ENCODE results near the gene KCTD16.

Gene KCTD16

GRCh38 chr5:144209361-144209760 is 38.7 kb downstream of the KCTD16 start:
- Histone ChIP-seq H3K27ac (ENCODE audit: poor library complexity, severe bottlenecking) (no peak overlapping the region), H3K9me3 (ENCODE audit: severe bottlenecking) (no peaks in the 10 kb centered on the region), H3K4me1 (ENCODE audit: insufficient read depth, poor library complexity, severe bottlenecking) (no peaks in the 10 kb centered on the region), H3K4me3 (ENCODE audit: severe bottlenecking) (no peak overlapping the region), H3K27me3 (ENCODE audit: insufficient read depth, poor library complexity, severe bottlenecking) (peaks cover 76% of the 10 kb centered on the region), H3K36me3 (ENCODE audit: low read depth) (no peaks in the 10 kb centered on the region)
- no peak for TF ChIP-seq CTCF (IDR thresholded peaks at IDR 0.05; ENCODE audit: poor library complexity, severe bottlenecking)
- DNase-seq (ENCODE audit: low spot score) (no peak), ATAC-seq (ENCODE audit: low read depth) (no peak)

GRCh38 chr5:144210655-144211054 is 40.0 kb downstream of the KCTD16 start:
- no peak for TF ChIP-seq CTCF (IDR thresholded peaks at IDR 0.05; ENCODE audit: poor library complexity, severe bottlenecking)
- H3K27ac ChIP-seq (ENCODE audit: poor library complexity, severe bottlenecking): no peak overlapping the region
- H3K36me3 ChIP-seq (ENCODE audit: low read depth): no peaks in the 10 kb centered on the region
- H3K9me3 ChIP-seq (ENCODE audit: severe bottlenecking): no peaks in the 10 kb centered on the region
- H3K4me3 ChIP-seq (ENCODE audit: severe bottlenecking): no peak overlapping the region
- DNase-seq (ENCODE audit: low spot score) (no peak), ATAC-seq (ENCODE audit: low read depth) (no peak)
- H3K27me3 ChIP-seq (ENCODE audit: insufficient read depth, poor library complexity, severe bottlenecking): peaks cover 64% of the 10 kb centered on the region
- no peaks in the 10 kb centered on the region for H3K4me1 ChIP-seq (ENCODE audit: insufficient read depth, poor library complexity, severe bottlenecking)

- Histone ChIP-seq H3K9me3 (ENCODE audit: severe bottlenecking) (no peaks in the 10 kb centered on the region), H3K27me3 (ENCODE audit: insufficient read depth, poor library complexity, severe bottlenecking) (peaks cover 21% of the 10 kb centered on the region), H3K4me3 (ENCODE audit: severe bottlenecking) (no peak overlapping the region), H3K4me1 (ENCODE audit: insufficient read depth, poor library complexity, severe bottlenecking) (no peaks in the 10 kb centered on the region), H3K36me3 (ENCODE audit: low read depth) (no peaks in the 10 kb centered on the region), H3K27ac (ENCODE audit: poor library complexity, severe bottlenecking) (no peak overlapping the region)
- no peak for TF ChIP-seq CTCF (IDR thresholded peaks at IDR 0.05; ENCODE audit: poor library complexity, severe bottlenecking)
- DNase-seq (ENCODE audit: low spot score) (no peak), ATAC-seq (ENCODE audit: low read depth) (no peak; the same call in 2 of the 3 replicates)
These were observed 49.2 kb downstream of the KCTD16 start for GRCh38 chr5:144219869-144220268.

- Histone ChIP-seq H3K27me3 (ENCODE audit: insufficient read depth, poor library complexity, severe bottlenecking) (peaks cover 41% of the 10 kb centered on the region), H3K4me3 (ENCODE audit: severe bottlenecking) (no peak overlapping the region), H3K4me1 (ENCODE audit: insufficient read depth, poor library complexity, severe bottlenecking) (no peaks in the 10 kb centered on the region), H3K27ac (ENCODE audit: poor library complexity, severe bottlenecking) (no peak overlapping the region), H3K36me3 (ENCODE audit: low read depth) (no peaks in the 10 kb centered on the region), H3K9me3 (ENCODE audit: severe bottlenecking) (no peaks in the 10 kb centered on the region)
- ATAC-seq (ENCODE audit: low read depth): no peak
- TF ChIP-seq CTCF (IDR thresholded peaks at IDR 0.05; ENCODE audit: poor library complexity, severe bottlenecking): no peak
- no peak for DNase-seq (ENCODE audit: low spot score)
These were observed 56.8 kb downstream of the KCTD16 start for GRCh38 chr5:144227363-144227999.

- no peak for DNase-seq (ENCODE audit: low spot score)
- H3K9me3 ChIP-seq (ENCODE audit: severe bottlenecking): no peaks in the 10 kb centered on the region
- peaks cover 20% of the 10 kb centered on the region for H3K27me3 ChIP-seq (ENCODE audit: insufficient read depth, poor library complexity, severe bottlenecking)
- H3K4me3 ChIP-seq (ENCODE audit: severe bottlenecking): no peak overlapping the region
- no peak overlapping the region for H3K27ac ChIP-seq (ENCODE audit: poor library complexity, severe bottlenecking)
- no peak for TF ChIP-seq CTCF (IDR thresholded peaks at IDR 0.05; ENCODE audit: poor library complexity, severe bottlenecking)
- H3K36me3 ChIP-seq (ENCODE audit: low read depth): no peaks in the 10 kb centered on the region
- H3K4me1 ChIP-seq (ENCODE audit: insufficient read depth, poor library complexity, severe bottlenecking): no peaks in the 10 kb centered on the region
- no peak for ATAC-seq (ENCODE audit: low read depth)
These were observed 60.1 kb downstream of the KCTD16 start for GRCh38 chr5:144230806-144231205.

Data from RWPE2 (cell line).